ENCODE measurements around the gene DIPK1B.

Gene DIPK1B

DNA sequence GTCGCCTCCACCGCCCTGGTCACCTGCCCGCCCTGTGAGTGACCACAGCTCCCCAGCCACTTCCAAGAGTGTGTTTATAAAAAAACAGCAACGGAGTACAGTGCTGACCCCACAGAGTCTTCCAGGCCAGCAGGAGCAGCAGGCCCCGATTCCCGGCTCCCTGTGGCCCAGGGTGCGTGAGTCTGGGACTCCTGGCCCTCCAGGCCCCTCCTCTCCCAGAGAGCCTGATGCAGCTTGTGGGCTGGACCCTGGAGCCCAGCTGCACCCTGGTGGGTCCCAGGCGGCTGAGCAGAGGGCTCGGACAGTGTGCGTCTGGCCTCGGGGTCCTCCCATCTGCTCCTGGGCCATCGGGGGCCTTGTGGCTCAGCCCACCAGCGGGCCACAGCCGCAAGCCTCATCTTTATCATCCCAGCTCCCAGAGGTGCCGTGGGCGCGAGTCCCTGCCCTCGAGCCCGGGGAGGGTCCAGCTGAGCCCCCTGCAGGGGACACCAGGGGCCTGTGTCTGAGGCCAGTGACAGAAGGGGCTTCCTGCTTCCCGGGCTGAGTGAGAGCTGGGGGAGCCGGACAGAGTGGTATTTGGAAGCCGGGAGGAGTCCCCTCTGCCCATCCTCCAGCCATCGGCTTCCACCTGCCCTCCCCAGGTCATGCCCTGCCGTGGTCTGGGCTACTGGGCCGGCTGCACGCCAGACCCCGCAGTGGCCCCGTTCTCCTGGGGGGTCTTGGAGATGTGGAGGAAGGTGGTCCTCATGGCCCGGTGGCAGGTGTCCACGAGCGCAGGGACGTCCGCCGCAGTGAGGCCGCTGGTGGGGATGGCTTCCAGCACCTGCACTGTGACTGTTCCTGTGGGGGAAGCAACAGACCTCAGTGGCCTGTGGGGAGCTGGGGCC lies 39.0 kb upstream of the DIPK1B start:
- no peak for DNase-seq (ENCODE audit: low read depth in 2 of 2)

DNA sequence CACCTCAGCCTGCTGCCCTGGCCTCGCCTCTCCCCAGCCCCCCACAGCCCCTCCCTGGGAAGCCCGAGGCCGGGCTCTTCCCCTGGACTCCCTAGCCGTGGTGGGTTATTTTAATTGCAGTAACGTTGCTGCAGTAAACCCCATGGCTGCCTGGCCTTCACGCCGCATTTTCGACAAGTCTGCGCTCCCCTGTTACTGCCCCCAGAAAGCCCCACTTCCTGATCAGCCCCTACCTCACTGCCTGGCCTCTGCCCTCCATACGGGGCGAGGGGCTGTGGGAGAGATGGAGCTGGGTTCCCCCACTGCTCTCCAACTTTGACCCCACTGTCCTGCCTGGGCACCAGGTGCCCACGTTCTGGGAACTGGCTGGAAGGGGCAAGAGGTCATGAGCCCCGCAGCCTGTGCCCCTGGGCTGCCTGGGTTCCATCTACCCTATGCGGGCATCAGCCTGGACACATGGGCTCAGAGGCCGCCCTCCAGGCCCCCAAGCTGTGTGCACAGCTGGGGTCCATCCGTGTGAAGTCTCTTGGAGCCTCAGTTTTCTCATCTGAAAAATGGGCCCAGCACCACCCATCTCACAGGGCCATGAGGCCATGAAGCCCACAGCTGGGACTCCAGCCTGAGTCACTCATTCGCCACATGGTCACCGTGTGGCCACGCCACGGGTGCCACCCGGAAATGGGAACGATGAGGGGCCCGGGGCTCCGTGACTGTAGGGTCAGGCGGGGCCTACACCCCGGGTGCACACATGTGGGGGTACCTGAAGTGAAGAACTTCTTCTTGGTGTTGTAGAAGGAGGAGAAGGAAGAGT lies 38.2 kb upstream of the DIPK1B start:
- DNase-seq (ENCODE audit: low read depth in 2 of 2), result no peak

DNA sequence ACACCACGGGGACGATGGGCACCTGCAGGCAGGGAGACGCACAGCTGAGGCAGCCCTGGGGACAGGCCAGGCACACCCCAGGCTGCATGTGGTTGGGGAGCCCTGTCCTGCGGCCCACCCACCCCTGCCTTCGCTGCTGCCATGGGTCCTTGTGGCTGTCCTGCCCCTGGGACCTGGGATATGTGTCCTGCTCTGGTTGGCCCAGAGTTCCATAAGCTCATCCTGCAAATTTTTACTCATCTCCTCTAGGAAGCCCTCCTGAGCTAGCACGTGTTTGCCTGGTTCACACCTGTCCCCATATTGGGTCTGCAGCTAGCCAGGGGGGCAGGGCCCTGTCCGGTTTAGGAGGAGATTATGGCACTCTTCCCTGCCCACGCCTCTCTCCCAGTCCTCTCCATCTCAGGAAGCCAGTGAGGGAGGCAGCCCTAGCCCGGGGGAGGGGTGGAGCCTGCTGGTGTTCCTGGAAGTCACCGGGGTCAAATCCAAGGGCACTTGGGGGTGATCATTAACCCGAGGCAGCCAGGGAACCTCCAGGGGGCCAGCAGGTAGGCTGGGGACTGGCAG lies 37.5 kb upstream of the DIPK1B start:
- no peak for DNase-seq (ENCODE audit: low read depth in 2 of 2)

DNA sequence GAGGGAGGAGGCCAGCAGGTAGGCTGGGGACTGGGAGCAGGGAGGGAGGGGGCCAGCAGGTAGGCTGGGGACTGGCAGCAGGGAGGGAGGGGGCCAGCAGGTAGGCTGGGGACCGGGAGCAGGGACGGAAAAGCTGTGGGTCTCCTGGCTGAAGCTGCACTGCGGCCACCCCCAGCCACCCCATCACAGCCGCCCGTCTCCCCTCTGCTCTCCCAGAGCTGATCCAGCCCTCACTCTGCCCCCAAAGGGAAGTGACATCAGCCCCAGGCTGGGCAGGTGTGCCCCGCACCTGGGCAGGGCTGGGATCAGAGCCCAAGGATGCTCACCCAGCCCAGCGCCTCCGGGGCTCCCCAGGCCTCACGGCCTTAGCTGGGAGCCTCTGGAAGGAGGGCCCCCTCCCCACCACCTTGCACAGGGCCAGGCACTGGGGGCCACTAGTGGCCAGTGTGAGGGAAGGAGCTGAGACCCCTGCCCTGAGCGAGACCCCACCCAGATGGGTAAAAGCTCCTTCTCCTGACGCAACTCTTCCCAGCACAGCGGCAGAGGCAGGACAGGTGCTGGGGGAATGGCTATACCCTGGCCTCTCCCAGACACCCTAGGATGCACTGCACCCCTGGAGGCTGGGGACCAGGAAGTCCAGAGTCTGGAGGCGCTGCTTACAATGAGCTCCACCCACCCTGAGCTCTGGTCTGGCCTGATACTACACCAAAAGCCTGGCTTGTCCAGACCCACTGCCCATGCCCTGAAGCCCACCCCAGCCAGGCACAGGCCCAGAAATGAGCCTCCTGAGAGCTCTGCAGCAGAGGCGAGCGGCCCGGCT lies 36.7 kb upstream of the DIPK1B start:
- DNase-seq (ENCODE audit: low read depth in 2 of 2), result no peak

DNA sequence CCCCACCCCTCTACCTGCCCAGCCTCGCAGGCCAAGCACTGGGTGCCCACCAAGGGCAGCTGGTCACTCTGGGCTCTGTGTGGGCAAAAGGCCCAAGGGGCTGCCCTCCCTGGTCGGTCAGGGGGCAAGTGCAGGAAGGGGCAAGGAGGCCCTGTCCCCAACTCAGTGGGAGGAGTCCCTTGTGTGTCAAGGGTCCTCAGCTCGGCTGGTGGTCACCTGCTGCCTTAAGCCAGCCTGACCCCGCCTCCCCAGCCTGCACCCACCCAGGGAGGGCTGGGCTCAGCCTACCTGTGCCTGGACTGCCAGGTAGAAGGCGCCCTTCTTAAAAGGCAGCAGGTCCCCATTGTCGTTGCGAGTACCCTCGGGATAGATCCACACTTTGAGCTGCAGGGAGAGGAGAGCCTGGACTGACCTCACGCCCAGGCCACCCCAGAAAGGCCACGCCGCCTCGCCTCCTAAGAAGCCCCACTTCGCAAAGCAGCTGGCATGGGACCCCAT lies 36.0 kb upstream of the DIPK1B start:
- no peak for DNase-seq (ENCODE audit: low read depth in 2 of 2)

DNA sequence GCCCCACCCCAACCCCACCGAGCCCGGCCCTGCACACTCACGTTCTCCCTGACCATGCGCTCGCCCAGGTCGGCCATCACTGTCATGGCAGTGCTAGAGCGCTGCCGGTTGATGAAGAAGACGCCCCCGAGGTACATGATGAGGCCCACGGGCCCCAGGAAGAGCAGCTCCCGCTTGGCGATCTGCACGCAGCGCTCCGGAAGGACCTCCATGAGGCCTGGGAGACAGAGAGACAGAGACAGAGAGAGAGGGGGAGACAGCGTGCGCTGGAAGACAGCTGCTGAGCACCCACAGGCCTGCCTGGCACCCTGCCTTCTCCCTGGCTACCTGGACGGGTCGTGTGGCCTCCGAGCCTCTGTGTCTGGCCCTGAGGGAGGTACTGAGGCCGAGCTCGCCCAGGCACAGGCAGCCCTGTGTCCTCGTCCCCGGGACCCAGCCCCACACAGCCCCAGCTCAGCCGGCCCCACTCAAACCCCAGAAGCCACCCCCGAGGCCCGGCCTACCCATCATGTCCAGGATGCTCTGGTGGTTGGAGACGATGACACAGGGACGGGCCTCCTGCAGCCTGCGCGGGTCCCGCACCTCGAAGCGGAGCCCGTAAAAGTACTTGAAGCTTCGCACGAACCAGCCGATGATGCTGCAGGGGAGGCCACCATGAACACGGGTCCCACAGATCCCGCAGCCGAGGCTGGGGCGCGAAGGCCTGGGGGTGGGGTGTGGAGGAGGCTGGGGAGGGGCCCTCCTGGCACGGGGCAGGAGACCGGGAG lies 35.3 kb upstream of the DIPK1B start:
- DNase-seq (ENCODE audit: low read depth in 2 of 2), result no peak

DNA sequence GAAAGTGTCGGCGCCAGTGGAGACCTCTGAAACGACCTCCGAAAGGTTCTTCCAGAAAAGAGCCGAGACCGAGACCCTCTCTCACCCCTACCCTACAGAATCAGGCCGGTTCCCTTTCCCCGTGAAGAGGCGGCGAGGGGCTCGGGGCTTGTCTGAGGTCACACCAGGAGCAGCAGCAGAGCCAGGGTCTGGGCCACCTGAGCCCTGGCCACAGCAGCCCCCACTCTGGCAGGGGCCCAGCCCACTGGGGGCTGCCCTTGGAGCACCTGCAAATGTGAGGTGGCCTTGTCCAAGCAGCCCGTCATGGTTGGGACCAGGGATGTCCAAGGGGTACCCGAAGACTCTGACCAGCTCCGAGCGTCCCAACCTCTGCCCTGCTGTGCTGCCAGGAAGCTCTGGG lies 34.3 kb upstream of the DIPK1B start:
- no peak for DNase-seq (ENCODE audit: low read depth in 2 of 2)

DNA sequence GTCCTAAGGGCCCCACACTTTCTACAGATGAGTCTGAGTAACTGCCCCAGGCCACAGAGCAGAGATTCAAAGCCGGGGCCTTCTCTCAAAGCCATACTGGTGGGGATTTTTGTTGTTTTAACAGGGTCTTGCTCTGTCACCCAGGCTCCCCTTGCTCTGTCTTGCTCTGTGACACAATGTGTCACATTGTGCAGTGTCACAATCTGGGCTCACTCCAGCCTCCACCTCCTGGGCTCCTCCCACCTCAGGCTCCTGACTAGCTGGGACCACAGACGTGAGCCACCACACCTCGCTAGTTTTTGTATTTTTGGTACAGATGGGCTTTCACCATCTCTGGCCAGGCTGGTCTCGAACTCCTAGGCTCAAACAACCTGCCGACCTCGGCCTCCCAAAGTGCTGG lies 33.7 kb upstream of the DIPK1B start:
- no peak for DNase-seq (ENCODE audit: low read depth in 2 of 2)

DNA sequence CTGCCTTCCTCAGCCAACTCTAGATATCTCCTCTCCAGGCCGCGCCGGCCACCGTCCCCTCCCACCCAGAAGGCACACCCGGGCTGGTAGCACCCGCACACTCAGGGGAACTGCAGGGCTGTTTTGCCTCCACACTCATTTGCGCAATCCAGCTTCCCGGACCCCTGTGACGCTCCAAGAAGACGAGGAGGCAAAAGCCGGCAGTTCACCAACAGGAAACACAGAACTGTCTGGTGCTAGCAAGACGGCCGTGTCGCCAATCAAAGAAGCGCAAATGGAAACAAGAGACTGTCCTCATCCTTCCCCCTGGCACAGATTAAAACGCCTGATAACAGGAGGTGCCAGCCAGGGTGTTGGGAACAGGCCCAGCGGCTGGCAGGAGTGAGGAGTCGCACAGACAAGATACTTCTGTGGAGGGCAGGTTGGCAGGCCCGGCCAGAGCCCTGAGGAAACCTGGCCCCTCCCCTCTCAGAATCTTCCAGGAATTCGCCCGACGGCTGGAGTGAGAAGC lies 32.9 kb upstream of the DIPK1B start:
- no peak for DNase-seq (ENCODE audit: low read depth in 2 of 2)

DNA sequence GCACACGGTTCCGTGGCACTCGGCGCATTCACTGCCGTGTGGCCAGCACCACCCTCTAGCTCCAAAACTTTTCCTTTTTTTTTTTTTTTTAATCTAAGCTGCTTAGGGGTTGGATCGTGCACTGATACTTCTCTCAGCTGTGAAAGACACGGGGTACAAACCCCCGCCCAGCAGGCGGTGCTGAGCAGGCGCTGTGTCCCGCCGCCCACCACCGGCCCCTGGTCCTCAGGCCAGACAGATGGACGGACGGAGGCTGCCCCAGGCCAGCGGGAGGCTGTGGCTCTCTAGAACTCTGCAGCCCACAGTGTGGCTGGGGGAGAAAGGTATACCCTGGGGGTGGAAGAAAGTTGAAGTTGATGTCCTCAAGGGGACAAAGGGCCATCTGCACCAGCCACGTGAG lies 31.3 kb upstream of the DIPK1B start:
- no peak for DNase-seq (ENCODE audit: low read depth in 2 of 2)

DNA sequence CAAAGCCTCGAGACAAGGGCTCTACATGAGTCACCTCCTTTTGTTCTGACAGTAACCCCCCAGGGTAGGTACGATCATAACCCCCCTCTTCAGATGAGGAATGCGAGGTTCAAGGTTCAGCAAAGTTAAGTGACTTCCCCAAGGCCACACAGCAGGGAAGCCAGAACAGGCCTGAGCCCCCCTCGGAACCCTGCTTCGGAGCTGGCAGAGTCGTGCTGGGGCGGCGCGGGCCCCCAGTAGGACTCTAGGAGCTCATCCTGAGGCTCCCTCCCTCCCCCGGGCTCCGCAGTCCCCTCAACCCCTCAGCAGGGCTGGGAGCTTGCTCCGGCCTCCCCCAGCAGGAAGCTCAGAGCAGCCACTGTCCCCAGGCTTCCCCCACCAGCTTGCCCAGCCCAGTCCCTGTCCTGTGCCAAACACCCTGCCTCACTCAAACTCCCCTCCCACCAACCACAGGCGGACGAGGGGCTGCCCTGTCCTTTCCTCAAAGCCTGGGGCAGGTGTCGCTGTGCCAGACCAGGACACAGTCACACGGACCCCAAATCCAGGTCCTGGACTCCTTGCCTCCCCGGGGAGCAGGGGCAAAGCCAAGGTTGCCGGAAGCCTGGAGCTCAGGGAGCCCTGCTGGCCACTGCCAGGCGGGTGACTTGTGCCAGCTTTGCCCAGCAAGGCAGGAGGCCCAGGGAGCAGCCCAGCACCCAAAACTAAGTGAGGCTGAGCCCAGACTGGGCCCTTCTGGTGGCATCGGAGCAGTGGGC lies 30.2 kb upstream of the DIPK1B start:
- DNase-seq (ENCODE audit: low read depth in 2 of 2), result no peak

DNA sequence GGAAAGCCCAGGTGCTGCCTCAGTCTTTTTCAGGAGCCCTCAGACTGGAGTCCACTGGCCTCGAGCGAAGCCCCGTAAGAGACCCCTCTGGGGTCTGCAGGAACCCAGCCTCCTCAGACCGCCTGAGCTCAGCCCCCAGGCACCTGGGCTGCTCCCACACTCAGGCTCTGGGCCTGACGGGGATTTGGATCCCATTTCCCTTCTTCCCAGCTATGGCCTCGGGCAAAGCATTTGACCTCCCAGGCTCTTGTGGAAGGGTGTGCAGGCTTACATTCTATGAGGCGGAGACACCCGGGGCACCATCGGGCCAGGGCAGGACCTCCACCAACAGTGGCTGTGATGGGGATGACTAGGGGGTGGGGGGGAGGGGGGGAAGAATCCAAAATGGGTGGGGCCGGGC lies 29.7 kb upstream of the DIPK1B start:
- no peak for DNase-seq (ENCODE audit: low read depth in 2 of 2)

DNA sequence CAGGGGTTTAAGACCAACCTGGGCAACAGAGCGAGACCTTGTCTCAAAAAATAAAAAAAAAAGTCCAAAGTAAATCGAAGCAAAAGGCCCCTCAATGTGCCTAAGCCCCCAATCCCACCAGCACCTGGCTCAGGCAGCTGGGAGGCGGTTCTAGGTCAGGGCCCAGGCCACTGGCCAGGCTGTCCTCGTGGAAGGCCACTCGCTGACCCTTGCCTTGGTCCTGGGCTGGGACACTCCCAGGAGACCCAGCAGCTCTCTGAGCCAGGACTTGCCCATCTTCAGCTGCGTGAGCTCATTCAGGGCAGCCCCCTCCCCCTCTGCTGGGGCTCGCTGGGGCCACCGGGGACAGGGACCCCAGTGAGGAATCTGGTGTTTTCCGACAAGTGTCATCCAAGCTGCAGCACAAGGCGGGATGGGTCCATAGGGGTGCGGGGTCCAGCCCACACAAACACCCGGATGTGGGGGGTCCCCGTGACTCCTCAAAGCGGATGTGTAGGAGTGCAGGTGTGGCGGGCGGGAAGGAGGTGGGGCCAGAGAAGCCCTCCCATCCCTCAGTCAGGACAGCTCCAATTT lies 29.1 kb upstream of the DIPK1B start:
- DNase-seq (ENCODE audit: low read depth in 2 of 2), result no peak

DNA sequence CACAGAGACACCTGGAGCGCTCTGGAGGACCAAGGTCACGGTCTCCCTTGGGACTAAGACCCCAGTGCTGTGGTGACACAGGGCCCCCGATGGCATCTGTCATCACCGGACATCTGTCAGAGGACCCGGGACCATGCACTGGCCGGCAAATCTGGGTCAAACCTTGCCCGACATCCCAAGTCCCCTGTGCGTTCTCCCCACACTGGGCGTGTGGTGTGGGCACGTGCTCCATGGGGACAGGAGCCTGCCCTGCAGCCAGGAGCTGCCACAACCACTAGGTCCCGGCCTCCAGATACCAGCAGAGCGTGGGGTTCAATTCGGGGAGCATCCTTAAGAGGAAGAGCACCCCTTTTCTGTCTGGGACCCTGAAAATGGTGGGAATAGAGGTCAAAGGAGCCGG lies 28.6 kb upstream of the DIPK1B start:
- DNase-seq (ENCODE audit: low read depth in 2 of 2), result no peak

DNA sequence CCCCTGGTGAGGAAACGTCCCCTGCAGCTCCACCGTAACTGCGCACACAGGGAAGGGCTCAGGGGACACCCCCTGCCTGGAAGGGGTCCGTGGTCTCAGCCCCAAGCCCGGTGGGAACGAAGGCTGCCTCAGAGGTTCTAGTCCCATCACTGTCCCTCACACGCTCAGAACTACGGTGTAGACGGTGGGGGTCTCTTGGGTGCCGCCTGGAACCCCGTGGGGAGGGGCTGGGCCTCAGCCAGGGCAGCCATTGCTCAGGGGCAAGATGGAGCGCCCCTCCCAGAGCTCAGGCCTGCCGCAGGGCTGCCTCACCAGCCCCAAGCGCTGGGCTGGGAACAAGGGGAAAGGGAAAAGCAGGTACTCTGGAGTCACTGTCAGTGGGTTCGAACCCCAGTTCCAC lies 28.0 kb upstream of the DIPK1B start:
- no peak for DNase-seq (ENCODE audit: low read depth in 2 of 2)

DNA sequence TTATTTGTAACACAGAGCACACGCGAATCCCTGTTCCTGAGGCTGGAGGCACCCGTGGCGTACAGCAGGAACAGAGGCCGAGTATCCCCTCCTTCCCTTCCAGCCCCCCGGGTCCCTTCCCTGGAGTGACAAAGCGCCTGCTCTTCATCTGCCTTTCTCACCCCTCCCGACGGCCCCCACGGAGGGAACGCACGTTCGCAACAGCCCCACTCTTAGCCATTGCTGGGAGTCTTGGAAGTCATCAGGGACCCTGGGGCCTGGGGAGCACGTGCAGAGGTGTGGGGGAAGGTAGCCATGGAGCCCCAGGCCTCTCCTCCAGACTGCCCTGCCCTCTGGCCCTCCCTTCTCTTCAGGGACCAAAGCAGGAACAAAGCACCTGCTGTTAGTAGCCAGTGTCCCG lies 27.6 kb upstream of the DIPK1B start:
- no peak for DNase-seq (ENCODE audit: low read depth in 2 of 2)

DNA sequence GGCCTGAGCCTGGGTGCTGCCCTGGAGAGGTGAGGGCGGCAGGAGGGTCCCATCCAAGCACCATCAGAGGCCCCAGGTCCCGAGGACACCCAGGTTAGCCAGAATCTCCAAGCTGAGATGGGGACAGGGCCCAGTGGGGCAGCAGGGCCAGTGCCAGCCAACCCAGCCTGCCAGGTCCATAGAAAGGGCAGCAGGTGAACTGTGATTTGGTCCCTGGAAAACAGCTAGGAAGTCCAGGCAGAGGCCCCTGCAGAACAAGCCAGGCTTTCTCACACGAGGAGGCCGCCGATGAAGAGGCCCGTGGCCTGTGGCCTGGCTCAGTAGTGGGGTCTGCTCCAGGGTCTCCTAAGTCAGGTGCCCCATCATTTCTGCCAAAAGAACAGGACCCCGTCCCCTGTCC lies 27.2 kb upstream of the DIPK1B start:
- DNase-seq (ENCODE audit: low read depth in 2 of 2), result no peak

DNA sequence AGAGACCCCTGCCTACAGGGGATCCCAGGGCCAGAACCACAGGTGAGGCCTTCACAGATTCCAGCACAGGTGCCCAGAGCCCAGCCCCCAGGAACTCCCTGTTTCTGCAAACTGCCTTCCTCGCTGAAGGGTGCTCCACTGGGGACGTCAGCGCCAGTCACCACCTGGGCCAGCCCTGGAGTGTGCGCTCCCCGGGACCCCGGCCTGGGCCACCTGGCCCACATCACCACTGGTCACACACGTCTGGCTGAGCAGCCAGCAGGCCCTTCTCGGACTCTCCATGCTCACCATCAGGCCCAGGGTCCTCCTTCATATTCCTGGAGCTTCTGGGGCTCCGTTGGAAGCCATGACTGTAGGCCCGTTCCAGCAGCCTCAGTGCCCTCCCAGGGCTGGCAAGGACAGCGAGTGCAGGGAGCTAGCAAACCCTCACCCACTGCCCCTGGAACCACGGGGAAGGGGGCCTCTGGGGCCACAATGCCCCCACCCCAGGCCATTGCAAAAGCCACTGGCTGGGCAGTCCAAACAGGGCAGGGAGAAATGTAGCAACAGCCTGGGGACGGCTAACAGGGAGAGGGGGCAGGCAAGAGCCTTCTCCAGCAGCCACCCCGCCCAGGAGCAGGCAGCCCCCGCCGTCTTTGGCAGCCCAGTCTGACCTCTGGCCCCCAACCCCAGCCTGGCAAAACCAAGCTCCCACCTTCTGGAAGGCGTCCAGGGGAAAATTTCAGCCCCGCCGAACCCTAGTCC lies 26.4 kb upstream of the DIPK1B start:
- DNase-seq (ENCODE audit: low read depth in 2 of 2), result no peak

DNA sequence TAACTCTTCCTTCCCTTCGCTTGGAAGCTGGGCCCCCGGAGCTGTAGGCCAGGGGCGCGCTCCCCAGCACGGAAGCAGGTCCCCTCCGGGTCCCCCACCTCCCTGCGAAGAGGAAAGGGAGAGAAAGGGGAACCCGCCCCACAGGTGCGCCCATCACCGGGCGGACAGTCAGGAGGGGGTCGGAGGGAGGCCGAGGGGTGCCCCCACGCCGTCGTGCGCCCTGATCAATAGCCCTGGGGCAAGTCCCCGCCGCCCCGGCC lies 25.9 kb upstream of the DIPK1B start:
- DNase-seq (ENCODE audit: low read depth in 2 of 2), result no peak

Measured in stimulated activated CD4-positive, alpha-beta T cell treated with anti-CD3 and anti-CD28 coated beads, Interleukin-12 subunit alpha, Interleukin-12 subunit beta, amount 100 ng/mL, for 24 hours (primary cell).